Endodermal cell (in vitro differentiated cells): ENCODE results near the gene SLC9A1. TPM values are rescaled to one million over a fixed set of nuclear protein-coding genes. Genes with fewer than 3 reads are reported as not detected.

Source experiments
- DNase-seq: peaks from one replicate; pipeline ENCODE4 v3.0.0-alpha.2; 2017
- H3K27ac ChIP-seq: 2 replicates; pipeline ENCODE4 v1.5.1; 2013; ENCODE audit warnings: mild to moderate bottlenecking, low read depth, low read length, moderate library complexity
- H3K27me3 ChIP-seq: 2 replicates; pipeline ENCODE4 v1.6.1; 2013; ENCODE audit warnings: mild to moderate bottlenecking, low read length, moderate library complexity; ENCODE audit not compliant: insufficient read depth, control insufficient read depth, poor library complexity, severe bottlenecking
- H3K36me3 ChIP-seq: 2 replicates; pipeline ENCODE4 v1.7.0; 2013; ENCODE audit warnings: mild to moderate bottlenecking, low read length, moderate library complexity; ENCODE audit not compliant: control insufficient read depth, insufficient read depth
- H3K4me1 ChIP-seq: one replicate; pipeline ENCODE4 v1.7.0; 2013; ENCODE audit warnings: low read length; ENCODE audit not compliant: control insufficient read depth, insufficient read depth
- H3K4me3 ChIP-seq: 2 replicates; pipeline ENCODE4 v1.5.1; 2013; ENCODE audit warnings: mild to moderate bottlenecking, low read length, moderate library complexity
- H3K9ac ChIP-seq: 2 replicates; pipeline ENCODE4 v1.6.1; 2013; ENCODE audit warnings: mild to moderate bottlenecking, low read length, moderate library complexity; ENCODE audit not compliant: poor library complexity, severe bottlenecking; ENCODE audit errors: extremely low read depth
- H3K9me3 ChIP-seq: 2 replicates; pipeline ENCODE4 v1.6.1; 2013; ENCODE audit warnings: mild to moderate bottlenecking, low read length, moderate library complexity; ENCODE audit not compliant: control insufficient read depth
- H3K27ac Mint-ChIP-seq: 2 replicates; pipeline ENCODE4 v1.8.0; 2020; ENCODE audit warnings: mixed read lengths
- H3K27me3 Mint-ChIP-seq: 2 replicates; pipeline ENCODE4 v1.8.0; 2021; ENCODE audit warnings: mild to moderate bottlenecking, mixed read lengths; ENCODE audit not compliant: insufficient read depth
- H3K36me3 Mint-ChIP-seq: 2 replicates; pipeline ENCODE4 v1.8.0; 2020; ENCODE audit warnings: low read depth, mixed read lengths
- H3K4me1 Mint-ChIP-seq: 2 replicates; pipeline ENCODE4 v1.8.0; 2020; ENCODE audit warnings: mixed read lengths
- H3K4me3 Mint-ChIP-seq: 2 replicates; pipeline ENCODE4 v1.8.0; 2020; ENCODE audit warnings: mild to moderate bottlenecking, moderate library complexity, mixed read lengths
- H3K9me3 Mint-ChIP-seq: 2 replicates; pipeline ENCODE4 v1.8.0; 2020; ENCODE audit warnings: mild to moderate bottlenecking, mixed read lengths
- CTCF ChIP-seq: fragments of 200-600 bp; sonication (generic); conservative IDR thresholded peaks from 2 replicates; pipeline ENCODE4 v1.5.0; 2021; ENCODE audit warnings: antibody characterized with exemption, mild to moderate bottlenecking
- WGBS, 2 experiments: methylation state at CpG; one replicate each; pipeline versions ENCODE4 v1.1.5 to v1.1.7; 2013; ENCODE audit warnings: missing lambda C conversion rate in 2 of 2, mixed read lengths in 1 of 2; ENCODE audit not compliant: insufficient coverage in 1 of 2, insufficient read length in 1 of 2; 5-methylcytosine and 5-hydroxymethylcytosine counted together
- total RNA-seq, 2 donors: library from RNA; stranded (reverse); fragmentation: NEBNext Ultra II Directional in 1 of 2; extraction: Animal tissue kit (Norgen Biotek cat#: 25700) in 1 of 2; gene quantifications; 2 replicates in 1 of 2; 3 replicates in 1 of 2; pipeline ENCODE4 v1.2.1, GENCODE V29; 2021

Gene SLC9A1
- total RNA-seq, 2 donors from 2014 or later, result 25.9 to 34.7 TPM

DNA sequence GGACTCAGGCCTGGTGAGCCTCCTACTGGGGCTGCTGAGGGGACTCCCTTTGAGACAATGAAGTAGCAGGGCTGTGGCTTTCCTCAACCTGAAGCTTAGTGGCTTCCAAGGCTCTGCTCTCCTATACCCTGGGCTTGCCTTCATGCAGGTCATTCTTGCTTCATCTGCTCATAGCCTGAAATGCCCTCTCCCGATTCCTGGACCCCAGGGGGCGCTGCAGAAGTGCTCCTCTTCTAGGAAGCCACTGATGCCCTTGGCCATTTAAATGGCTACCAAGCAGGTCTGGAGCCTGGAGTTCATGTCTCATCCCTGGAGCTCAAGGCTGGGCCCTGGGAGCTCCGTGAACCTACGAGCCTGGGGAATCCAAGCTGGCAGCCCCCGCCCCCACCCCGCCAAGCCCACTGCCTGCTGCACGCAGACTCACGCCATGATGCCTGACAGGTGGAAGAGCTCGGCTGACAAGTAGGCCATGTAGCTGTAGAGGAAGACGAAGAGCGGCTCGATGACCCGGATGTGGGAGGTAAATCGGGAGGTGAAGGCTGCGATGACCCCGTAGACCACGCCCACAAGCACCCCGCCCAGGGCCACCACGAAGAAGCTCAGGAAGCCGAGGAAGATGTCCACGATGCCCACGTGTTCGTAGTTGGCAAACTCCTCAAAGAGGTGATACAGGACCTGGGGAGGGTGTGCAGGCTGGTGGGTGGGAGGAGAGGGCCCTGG lies 45.7 kb downstream of the SLC9A1 start:
- H3K4me3 ChIP-seq, result no peak overlapping the region
- no peak overlapping the region for H3K27ac ChIP-seq
- H3K9me3 ChIP-seq, result no peaks in the 10 kb centered on the region
- DNase-seq, result peak; percentile 90
- Mint-ChIP-seq H3K4me1 (no peaks in the 10 kb centered on the region), H3K9me3 (no peaks in the 10 kb centered on the region), H3K27me3 (no peaks in the 10 kb centered on the region), H3K27ac (no peak overlapping the region), H3K4me3 (no peak overlapping the region), H3K36me3 (peaks cover 31% of the 10 kb centered on the region)
- TF ChIP-seq CTCF, result peak; percentile 74
- peaks cover 10% of the 10 kb centered on the region for H3K36me3 ChIP-seq
- 93 to 94% methylated on average over 20 to 23 of the region's 23 CpGs for WGBS, 2 experiments
- no peaks in the 10 kb centered on the region for H3K4me1 ChIP-seq
- no peaks in the 10 kb centered on the region for H3K27me3 ChIP-seq
- H3K9ac ChIP-seq, result no peak overlapping the region

DNA sequence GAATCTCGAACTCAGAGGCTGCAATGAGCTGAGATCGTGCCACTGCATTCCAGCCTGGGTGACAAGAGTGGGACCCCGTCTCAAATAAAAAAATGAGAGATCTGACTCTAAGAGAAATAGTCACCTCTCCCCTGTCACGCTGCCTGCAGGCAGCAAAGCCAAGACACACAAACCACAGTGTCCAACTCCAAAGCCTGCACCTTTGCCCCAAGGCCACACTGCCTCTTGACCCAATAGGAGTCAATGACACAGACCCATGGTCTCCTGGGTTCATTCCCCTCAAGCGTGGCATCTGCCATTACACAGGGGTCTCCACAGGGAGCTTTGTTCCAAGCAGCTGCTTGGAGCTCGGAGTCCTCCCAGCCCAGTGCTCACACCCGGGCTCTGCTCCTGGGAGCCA lies 46.3 kb downstream of the SLC9A1 start:
- H3K4me3 Mint-ChIP-seq, result no peak overlapping the region
- peaks cover 7% of the 10 kb centered on the region for H3K36me3 ChIP-seq
- no peaks in the 10 kb centered on the region for H3K27me3 ChIP-seq
- WGBS, 2 experiments, result 88 to 93% methylated on average over 6 to 7 of the region's 7 CpGs
- H3K27ac ChIP-seq, result no peak overlapping the region
- no peaks in the 10 kb centered on the region for H3K27me3 Mint-ChIP-seq
- H3K9me3 ChIP-seq, result no peaks in the 10 kb centered on the region
- no peak for DNase-seq
- TF ChIP-seq CTCF, result no peak
- H3K27ac Mint-ChIP-seq, result no peak overlapping the region
- no peak overlapping the region for H3K4me3 ChIP-seq
- no peaks in the 10 kb centered on the region for H3K4me1 ChIP-seq
- no peaks in the 10 kb centered on the region for H3K9me3 Mint-ChIP-seq
- no peaks in the 10 kb centered on the region for H3K4me1 Mint-ChIP-seq
- peaks cover 24% of the 10 kb centered on the region for H3K36me3 Mint-ChIP-seq
- H3K9ac ChIP-seq, result no peak overlapping the region

GRCh38 chr1:27106561-27107323 lies 48.2 kb downstream of the SLC9A1 start:
- H3K4me3 Mint-ChIP-seq, result no peak overlapping the region
- 91 to 93% methylated on average over 4 to 7 of the region's 7 CpGs for WGBS, 2 experiments
- Histone ChIP-seq H3K27ac (no peak overlapping the region), H3K9ac (no peak overlapping the region), H3K4me1 (no peaks in the 10 kb centered on the region), H3K4me3 (no peak overlapping the region), H3K36me3 (no peaks in the 10 kb centered on the region), H3K9me3 (no peaks in the 10 kb centered on the region), H3K27me3 (no peaks in the 10 kb centered on the region)
- DNase-seq, result no peak
- H3K27ac Mint-ChIP-seq, result no peak overlapping the region
- H3K36me3 Mint-ChIP-seq, result peaks cover 13% of the 10 kb centered on the region
- no peak for TF ChIP-seq CTCF
- H3K27me3 Mint-ChIP-seq, result no peaks in the 10 kb centered on the region
- no peaks in the 10 kb centered on the region for H3K4me1 Mint-ChIP-seq
- H3K9me3 Mint-ChIP-seq, result no peaks in the 10 kb centered on the region
